ENCODE measurements around the gene EYS. TPM values are rescaled to one million over a fixed set of nuclear protein-coding genes. Genes with fewer than 3 reads are reported as not detected.

The EYS gene
- total RNA-seq, 1 donor, result under 0.01 TPM

DNA sequence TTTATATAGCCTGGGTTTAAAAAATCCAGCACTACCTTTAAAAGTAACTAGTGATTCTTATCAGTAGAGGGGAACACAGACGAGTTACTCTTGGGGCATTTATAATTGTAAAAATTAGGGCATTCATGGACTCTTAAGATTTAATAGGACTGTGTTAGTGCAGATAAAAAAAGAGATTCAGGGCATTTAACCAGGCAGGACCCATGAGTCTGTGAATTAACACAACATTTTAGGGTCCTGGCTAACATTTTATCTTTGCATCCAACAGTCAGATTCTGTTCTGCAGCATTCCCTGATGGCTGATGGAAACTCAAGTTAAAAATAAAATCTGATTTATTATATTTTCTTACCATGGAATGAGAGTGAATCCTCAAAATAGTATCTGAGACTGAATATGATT, 1297.1 kb downstream of the EYS start:
- DNase-seq (ENCODE audit: low read depth in 2 of 3, low spot score in 2 of 3), result no peak

DNA sequence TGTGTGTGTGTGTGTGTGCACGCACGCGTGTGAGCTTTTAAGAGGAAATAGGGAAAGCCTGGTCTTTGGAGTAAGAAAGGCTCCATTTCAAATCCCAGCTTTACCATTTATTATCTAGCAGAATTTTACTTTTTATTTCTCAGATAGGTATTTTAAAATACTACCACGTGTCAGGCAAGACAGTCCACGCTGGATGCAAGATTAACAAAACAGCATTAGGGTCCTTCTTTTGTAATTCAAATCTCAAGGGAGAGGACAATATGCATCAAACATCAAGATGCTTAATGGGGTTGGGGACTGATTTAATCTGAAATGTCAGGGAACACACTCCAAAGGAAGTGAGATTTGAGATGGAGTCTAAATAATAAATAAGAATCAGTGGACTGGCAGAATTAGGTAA, 1302.6 kb downstream of the EYS start:
- no peak for DNase-seq (ENCODE audit: low read depth in 2 of 3, low spot score in 2 of 3)

DNA sequence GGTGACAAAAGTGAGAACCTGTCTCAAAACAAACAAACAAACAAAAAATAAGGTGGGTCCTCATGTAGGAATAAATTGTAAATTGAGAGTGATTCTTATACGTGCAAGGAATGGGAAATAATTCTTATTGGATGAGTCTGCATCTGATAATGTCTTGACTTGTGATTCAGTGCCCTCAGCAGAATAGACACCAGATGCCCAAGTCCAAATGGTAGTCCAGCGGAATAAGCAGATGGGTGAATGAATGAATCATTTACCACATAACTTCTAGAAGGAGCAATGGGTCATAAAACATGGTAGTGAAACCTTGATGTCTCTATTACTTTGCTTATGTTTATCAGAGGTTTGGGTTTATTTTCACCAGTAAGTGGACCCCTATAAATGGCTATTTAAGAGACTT, 1323.7 kb downstream of the EYS start:
- DNase-seq (ENCODE audit: low read depth in 2 of 3, low spot score in 2 of 3), result no peak

- no peak for DNase-seq (ENCODE audit: low read depth in 2 of 3, low spot score in 2 of 3)
Observed at GRCh38 chr6:64376394-64376793, 1330.6 kb downstream of the EYS start.

- DNase-seq (ENCODE audit: low read depth in 2 of 3, low spot score in 2 of 3), result no peak
Observed at GRCh38 chr6:64357430-64357829, 1349.6 kb downstream of the EYS start.

- no peak for DNase-seq (ENCODE audit: low read depth in 2 of 3, low spot score in 2 of 3)
Observed at GRCh38 chr6:64347411-64347810, 1359.6 kb downstream of the EYS start.

DNA sequence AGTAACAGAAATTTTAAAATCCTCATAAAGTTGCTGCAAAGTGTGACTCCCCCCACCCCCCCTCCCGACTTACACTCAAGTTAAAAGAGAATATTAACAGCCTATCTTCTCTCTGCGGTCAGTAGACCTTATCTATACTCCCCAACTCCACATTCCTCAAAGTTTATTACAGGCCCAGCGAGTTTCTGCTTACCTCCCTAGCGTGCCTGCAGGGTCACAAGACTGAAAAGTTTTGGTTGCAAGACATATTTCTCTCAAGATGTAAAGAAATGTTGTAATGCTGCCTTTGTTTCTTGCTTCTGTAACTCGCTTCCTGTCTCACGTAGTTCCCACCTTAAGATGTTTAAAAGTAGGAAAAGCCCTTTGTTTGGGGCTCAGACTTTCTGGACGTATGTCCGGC, 1371.8 kb downstream of the EYS start:
- no peak for DNase-seq (ENCODE audit: low read depth in 2 of 3, low spot score in 2 of 3)

- DNase-seq (ENCODE audit: low read depth in 2 of 3, low spot score in 2 of 3), result peak in 1 of 3 donors; percentile 34
Observed at GRCh38 chr6:64334636-64335035, 1372.4 kb downstream of the EYS start.

GRCh38 chr6:64330694-64331307, 1376.2 kb downstream of the EYS start:
- peak in 2 of 3 donors; percentile 50 to 83 for DNase-seq (ENCODE audit: low read depth in 2 of 3, low spot score in 2 of 3)

GRCh38 chr6:64326939-64327338, 1380.1 kb downstream of the EYS start:
- no peak for DNase-seq (ENCODE audit: low read depth in 2 of 3, low spot score in 2 of 3)

GRCh38 chr6:64325093-64325492, 1381.9 kb downstream of the EYS start:
- no peak for DNase-seq (ENCODE audit: low read depth in 2 of 3, low spot score in 2 of 3)

DNA sequence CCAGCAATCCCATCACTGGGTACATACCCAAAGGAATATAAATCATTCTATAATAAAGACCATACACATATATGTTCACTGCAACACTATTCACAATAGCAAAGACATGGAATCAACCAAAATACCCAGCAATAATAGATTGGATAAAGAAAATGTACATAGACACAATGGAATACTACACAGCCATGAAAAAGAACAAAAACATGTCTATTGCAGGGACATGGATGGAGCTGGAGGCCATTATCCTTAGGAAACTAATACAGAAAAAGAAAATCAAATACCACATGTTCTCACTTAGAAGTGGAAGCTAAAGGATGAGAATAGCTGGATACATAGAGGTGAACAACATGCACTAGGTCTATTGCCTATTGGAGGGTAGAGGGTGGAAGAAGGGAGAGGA, 1396.8 kb downstream of the EYS start:
- no peak for DNase-seq (ENCODE audit: low read depth in 2 of 3, low spot score in 2 of 3)

DNA sequence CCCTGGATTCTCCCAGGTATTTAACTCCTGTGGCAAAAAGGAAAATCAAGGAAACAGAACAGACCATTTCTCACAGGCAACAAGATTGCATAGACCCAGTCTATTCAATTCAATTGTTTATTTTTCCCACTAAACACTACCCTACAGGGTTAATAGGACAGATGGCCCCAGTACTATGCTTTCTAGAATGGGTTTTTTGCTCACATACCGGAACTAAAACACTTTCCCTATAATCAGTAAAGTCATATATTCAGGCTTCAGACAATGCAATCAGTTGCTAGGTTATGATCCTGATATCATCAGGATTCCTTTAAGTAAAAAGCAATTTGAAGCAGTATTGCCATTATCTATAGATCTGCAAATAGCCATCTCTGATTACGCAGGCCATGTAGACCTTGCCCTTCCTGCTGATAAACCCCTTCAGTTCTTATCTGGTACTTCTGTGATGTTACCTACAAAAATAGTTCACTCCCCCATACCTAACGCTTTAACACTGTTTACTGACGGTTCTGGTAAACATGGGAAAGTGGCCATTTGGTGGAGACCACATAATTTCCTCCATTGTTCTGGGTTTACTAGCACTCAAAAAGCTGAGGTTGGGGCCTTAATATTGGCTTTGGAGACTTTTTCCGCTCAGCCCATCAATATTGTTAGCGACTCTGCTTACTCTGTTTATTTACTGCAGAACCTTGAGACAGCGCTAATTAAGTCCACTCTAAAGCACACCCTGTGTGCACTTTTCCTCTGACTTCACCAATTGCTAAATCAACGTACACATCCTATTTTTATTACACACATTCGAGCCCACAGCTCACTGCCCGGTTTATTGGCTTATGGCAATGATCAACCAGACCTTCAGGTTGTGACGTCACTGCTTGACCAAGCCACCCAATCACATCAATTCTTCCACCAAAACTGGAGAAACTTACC, 1405.5 kb downstream of the EYS start:
- no peak for DNase-seq (ENCODE audit: low read depth in 2 of 3, low spot score in 2 of 3)

DNA sequence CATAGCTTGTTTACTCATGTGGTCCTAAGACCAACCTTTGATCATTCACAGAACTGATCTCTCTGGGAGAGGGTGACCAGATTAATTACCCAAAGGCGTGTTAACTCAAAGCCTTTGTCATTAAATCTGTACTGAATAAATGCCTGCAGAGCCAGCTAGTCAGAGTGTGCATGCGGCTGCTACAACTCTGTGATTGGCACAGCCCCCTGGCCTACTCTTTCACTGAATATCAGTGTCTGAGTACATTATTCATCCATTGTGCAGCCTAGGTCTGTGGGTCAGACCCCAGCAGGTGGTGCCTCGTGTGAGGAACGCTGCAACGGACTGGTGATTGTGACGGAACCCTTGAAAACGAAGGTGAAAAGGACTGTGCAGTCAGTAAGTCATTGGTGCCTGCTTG, 1407.8 kb downstream of the EYS start:
- no peak for DNase-seq (ENCODE audit: low read depth in 2 of 3, low spot score in 2 of 3)

- no peak for DNase-seq (ENCODE audit: low read depth in 2 of 3, low spot score in 2 of 3)
Observed at GRCh38 chr6:64294034-64294433, 1413.0 kb downstream of the EYS start.

- DNase-seq (ENCODE audit: low read depth in 2 of 3, low spot score in 2 of 3), result no peak
Observed at GRCh38 chr6:64293298-64293697, 1413.7 kb downstream of the EYS start.

DNA sequence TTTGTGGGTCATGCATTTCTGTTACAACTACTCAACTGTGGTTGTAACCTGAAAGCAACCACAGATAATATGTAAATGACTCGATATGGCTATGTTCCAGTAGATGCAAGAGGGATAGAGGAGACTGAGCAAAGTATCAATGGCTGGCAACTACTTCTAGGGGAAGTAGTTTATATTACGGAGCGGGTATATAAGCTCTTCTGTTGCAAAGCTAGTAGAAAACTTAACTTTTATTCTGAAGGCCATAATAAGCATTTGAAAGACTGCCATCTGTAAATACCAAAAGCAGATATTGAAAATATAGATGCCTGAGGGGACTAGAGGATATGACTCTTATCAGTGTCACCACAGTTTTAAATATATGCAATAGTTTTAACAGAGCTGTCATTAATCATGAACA, 1416.2 kb downstream of the EYS start:
- DNase-seq (ENCODE audit: low read depth in 2 of 3, low spot score in 2 of 3), result no peak

GRCh38 chr6:64289931-64290330, 1417.1 kb downstream of the EYS start:
- DNase-seq (ENCODE audit: low read depth in 2 of 3, low spot score in 2 of 3), result no peak

- DNase-seq (ENCODE audit: low read depth in 2 of 3, low spot score in 2 of 3), result peak in 1 of 3 donors; percentile 45
Observed at GRCh38 chr6:64288351-64288750, 1418.7 kb downstream of the EYS start.

GRCh38 chr6:64281167-64281566, 1425.9 kb downstream of the EYS start:
- DNase-seq (ENCODE audit: low read depth in 2 of 3, low spot score in 2 of 3), result no peak

- DNase-seq (ENCODE audit: low read depth in 2 of 3, low spot score in 2 of 3), result peak in 2 of 3 donors; percentile 16 to 62
Observed at GRCh38 chr6:64280569-64280968, 1426.5 kb downstream of the EYS start.

- no peak for DNase-seq (ENCODE audit: low read depth in 2 of 3, low spot score in 2 of 3)
Observed at GRCh38 chr6:64270083-64270482, 1436.9 kb downstream of the EYS start.

All from hematopoietic multipotent progenitor cell (in vitro differentiated cells).